Measurements from ENCODE around the gene FTHL17.

Gene FTHL17

GRCh38 chrX:31110657-31111056 lies 38.8 kb upstream of the FTHL17 start:
- no peaks in the 10 kb centered on the region for H3K36me3 ChIP-seq
- H3K27ac ChIP-seq = no peak overlapping the region
- no peak overlapping the region for H3K4me3 ChIP-seq (ENCODE audit: low read depth in 1 of 2, low read length in 1 of 2)
- no peaks in the 10 kb centered on the region for H3K9me3 ChIP-seq
- no peaks in the 10 kb centered on the region for H3K4me1 ChIP-seq (ENCODE audit: control insufficient read depth in 1 of 2, insufficient read depth in 1 of 2, low read depth in 1 of 2, low read length in 1 of 2)
- no peaks in the 10 kb centered on the region for H3K27me3 ChIP-seq
- TF ChIP-seq CTCF (IDR thresholded peaks at IDR 0.05) = no peak

GRCh38 chrX:31099536-31100090 lies 27.8 kb upstream of the FTHL17 start:
- Histone ChIP-seq H3K27ac (no peak overlapping the region), H3K4me1 (ENCODE audit: control insufficient read depth in 1 of 2, insufficient read depth in 1 of 2, low read depth in 1 of 2, low read length in 1 of 2) (no peaks in the 10 kb centered on the region), H3K4me3 (ENCODE audit: low read depth in 1 of 2, low read length in 1 of 2) (no peak overlapping the region), H3K9me3 (no peaks in the 10 kb centered on the region), H3K36me3 (no peaks in the 10 kb centered on the region), H3K27me3 (no peaks in the 10 kb centered on the region)
- no peak for TF ChIP-seq CTCF (IDR thresholded peaks at IDR 0.05)

- H3K36me3 ChIP-seq = no peaks in the 10 kb centered on the region
- no peaks in the 10 kb centered on the region for H3K9me3 ChIP-seq
- no peak overlapping the region for H3K4me3 ChIP-seq (ENCODE audit: low read depth in 1 of 2, low read length in 1 of 2)
- H3K4me1 ChIP-seq (ENCODE audit: control insufficient read depth in 1 of 2, insufficient read depth in 1 of 2, low read depth in 1 of 2, low read length in 1 of 2) = no peaks in the 10 kb centered on the region
- TF ChIP-seq CTCF (IDR thresholded peaks at IDR 0.05) = no peak
- H3K27me3 ChIP-seq = no peaks in the 10 kb centered on the region
- no peak overlapping the region for H3K27ac ChIP-seq
These were observed 26.2 kb upstream of the FTHL17 start for GRCh38 chrX:31098079-31098478.

GRCh38 chrX:31093639-31093975 lies 21.8 kb upstream of the FTHL17 start:
- no peaks in the 10 kb centered on the region for H3K4me1 ChIP-seq (ENCODE audit: control insufficient read depth in 1 of 2, insufficient read depth in 1 of 2, low read depth in 1 of 2, low read length in 1 of 2)
- no peak for TF ChIP-seq CTCF (IDR thresholded peaks at IDR 0.05)
- H3K27me3 ChIP-seq = no peaks in the 10 kb centered on the region
- no peak overlapping the region for H3K4me3 ChIP-seq (ENCODE audit: low read depth in 1 of 2, low read length in 1 of 2)
- H3K36me3 ChIP-seq = no peaks in the 10 kb centered on the region
- H3K9me3 ChIP-seq = no peaks in the 10 kb centered on the region
- H3K27ac ChIP-seq = no peak overlapping the region

- TF ChIP-seq CTCF (IDR thresholded peaks at IDR 0.05) = no peak
- no peak overlapping the region for H3K27ac ChIP-seq
- no peaks in the 10 kb centered on the region for H3K36me3 ChIP-seq
- H3K9me3 ChIP-seq = no peaks in the 10 kb centered on the region
- no peaks in the 10 kb centered on the region for H3K4me1 ChIP-seq (ENCODE audit: control insufficient read depth in 1 of 2, insufficient read depth in 1 of 2, low read depth in 1 of 2, low read length in 1 of 2)
- no peak overlapping the region for H3K4me3 ChIP-seq (ENCODE audit: low read depth in 1 of 2, low read length in 1 of 2)
- no peaks in the 10 kb centered on the region for H3K27me3 ChIP-seq
These were observed 21.3 kb upstream of the FTHL17 start for GRCh38 chrX:31092970-31093638.

All from neutrophil (primary cell).